HG02852 (cell line): ENCODE measurements around the gene C9orf50.
"Not testable (repeated sequence)": the region's sequence is repeated elsewhere in the genome, so short reads cannot be mapped to it uniquely, and the experiment has no call there.

Source experiments
- ATAC-seq: cut with Tn5 transposase; IDR thresholded peaks from one replicate; pipeline ENCODE4 v1.9.1; 2021; ENCODE audit warnings: mild to moderate bottlenecking, moderate library complexity; ENCODE audit not compliant: unreplicated experiment

The C9orf50 gene

GRCh38 chr9:129648092-129648763, 27.3 kb upstream of the C9orf50 start:
- no peak for ATAC-seq

- no peak for ATAC-seq
These were observed 26.7 kb upstream of the C9orf50 start for GRCh38 chr9:129647635-129648034.

- ATAC-seq: no peak
These were observed 25.8 kb upstream of the C9orf50 start for GRCh38 chr9:129646654-129647053.

- no peak for ATAC-seq
These were observed 25.4 kb upstream of the C9orf50 start for GRCh38 chr9:129646252-129646651.

GRCh38 chr9:129644902-129645301, 24.0 kb upstream of the C9orf50 start:
- no peak for ATAC-seq

GRCh38 chr9:129644365-129644764, 23.5 kb upstream of the C9orf50 start:
- no peak for ATAC-seq

GRCh38 chr9:129643706-129644105, 22.8 kb upstream of the C9orf50 start:
- no peak for ATAC-seq

- ATAC-seq: peak; percentile 84
These were observed 21.1 kb upstream of the C9orf50 start, which contains the start of gene ASB6 for GRCh38 chr9:129641750-129642585. ASB6 (minus strand) TSS chr9:129642151; CDS start chr9:129641999, 152 bp downstream.

GRCh38 chr9:129640871-129641749, 20.2 kb upstream of the C9orf50 start:
- ATAC-seq: peak; percentile 9

- ATAC-seq: no peak
These were observed 19.4 kb upstream of the C9orf50 start for GRCh38 chr9:129640086-129640870.

GRCh38 chr9:129639756-129640085, 18.8 kb upstream of the C9orf50 start:
- ATAC-seq: no peak

GRCh38 chr9:129639034-129639630, 18.2 kb upstream of the C9orf50 start:
- no peak for ATAC-seq

GRCh38 chr9:129637673-129638439, 17.0 kb upstream of the C9orf50 start:
- ATAC-seq: no peak

- ATAC-seq: no peak
These were observed 16.2 kb upstream of the C9orf50 start for GRCh38 chr9:129637102-129637501.

GRCh38 chr9:129636343-129636742, 15.4 kb upstream of the C9orf50 start:
- ATAC-seq: not testable (repeated sequence)

GRCh38 chr9:129635099-129636065, 14.5 kb upstream of the C9orf50 start:
- no peak for ATAC-seq

GRCh38 chr9:129633848-129634247, 12.9 kb upstream of the C9orf50 start:
- no peak for ATAC-seq

- ATAC-seq: no peak
These were observed 12.3 kb upstream of the C9orf50 start for GRCh38 chr9:129633207-129633606.
